GM12878 (cell line): ENCODE results near the gene STARD4. TPM values are rescaled to one million over a fixed set of nuclear protein-coding genes. Genes with fewer than 3 reads are reported as not detected.
A peak's percentile ranks its signal among the peaks of the same experiment; 100 is the strongest.

Experiments used
- CHD2 ChIP-seq: IDR thresholded peaks from 2 replicates; pipeline ENCODE4 v1.6.1; 2011; ENCODE audit warnings: low read depth, low read length, improper control_type of control experiment, borderline replicate concordance
- EED ChIP-seq: sonication (generic); IDR thresholded peaks from 2 replicates; pipeline ENCODE4 v1.6.1; 2016; ENCODE audit warnings: antibody characterized with exemption, low read depth
- HSF1 ChIP-seq: fragments of 150-350 bp; IDR thresholded peaks from 2 replicates; pipeline ENCODE4 v1.6.1; 2014; ENCODE audit warnings: mild to moderate bottlenecking, low read depth, low read length
- IKZF1 ChIP-seq: fragments of 450-650 bp; conservative IDR thresholded peaks from 2 replicates; pipeline ENCODE4 v1.6.1; 2017; ENCODE audit warnings: antibody characterized with exemption, mild to moderate bottlenecking
- IKZF2 ChIP-seq, 2 experiments: fragments of 450-650 bp; IDR thresholded peaks; 2 replicates each; pipeline ENCODE4 v1.6.1; 2017; ENCODE audit warnings: mild to moderate bottlenecking in 2 of 2, moderate library complexity in 2 of 2
- MXI1 ChIP-seq: fragments of 150-350 bp; IDR thresholded peaks from 2 replicates; pipeline ENCODE4 v1.6.1; 2011; ENCODE audit warnings: low read depth, mild to moderate bottlenecking, inconsistent platforms, low read length, improper control_type of control experiment
- PKNOX1 ChIP-seq: fragments of 450-650 bp; IDR thresholded peaks from 2 replicates; pipeline ENCODE4 v1.6.1; 2016; ENCODE audit warnings: mild to moderate bottlenecking
- POLR2A ChIP-seq: IDR thresholded peaks from 2 replicates; pipeline ENCODE4 v1.6.1; 2011; ENCODE audit warnings: low read depth, mild to moderate bottlenecking, low read length
- POLR2AphosphoS5 ChIP-seq: IDR thresholded peaks from 2 replicates; pipeline ENCODE4 v1.6.1; 2011; ENCODE audit warnings: mild to moderate bottlenecking, low read length, inconsistent platforms
- RFX5 ChIP-seq: IDR thresholded peaks from 2 replicates; pipeline ENCODE4 v1.6.1; 2011; ENCODE audit warnings: low read depth, low read length, improper control_type of control experiment
- SMAD1 ChIP-seq: fragments of 450-650 bp; IDR thresholded peaks from 2 replicates; pipeline ENCODE4 v1.6.1; 2018; ENCODE audit warnings: mild to moderate bottlenecking, low read depth; ENCODE audit not compliant: partially characterized antibody
- STAT1 ChIP-seq: fragments of 450-650 bp; conservative IDR thresholded peaks from 2 replicates; pipeline ENCODE4 v1.6.1; 2014; ENCODE audit warnings: antibody characterized with exemption, mild to moderate bottlenecking
- USF2 ChIP-seq: IDR thresholded peaks from 2 replicates; pipeline ENCODE4 v1.6.1; 2011; ENCODE audit warnings: low read depth, low read length, improper control_type of control experiment, borderline replicate concordance
- ZBTB40 ChIP-seq: fragments of 450-650 bp; IDR thresholded peaks from 2 replicates; pipeline ENCODE4 v1.6.1; 2016; ENCODE audit warnings: mild to moderate bottlenecking, moderate library complexity, borderline replicate concordance
- polyA plus RNA-seq, 11 experiments: library from polyadenylated mRNA; depleted of rRNA in 4 of 11; unstranded in 6 of 11; stranded (reverse) in 5 of 11; fragments of >200 nt; fragmentation: Nextera tagmentation in 4 of 11; fragmentation: Illumina TruSeq in 1 of 11; extraction: Ambion mirVana in 4 of 11; extraction: Trizol in 1 of 11; gene quantifications; 1 replicate in 1 of 11; 2 replicates in 10 of 11; pipeline versions ENCODE4 v1.2.1 to v1.2.3, GENCODE V29; 2011 to 2016; ENCODE audit warnings: inconsistent platforms in 2 of 11, missing spikeins in 2 of 11, low read depth in 1 of 11
- total RNA-seq, 4 experiments: library from RNA; depleted of rRNA in 3 of 4; stranded (reverse); fragments of >200 nt in 3 of 4; fragmentation: Illumina TruSeq in 1 of 4; extraction: Trizol in 1 of 4; gene quantifications; 2 replicates each; pipeline versions ENCODE4 v1.2.1 to v1.2.3, GENCODE V29; 2013 to 2021
- TF ChIP-seq, protein P1 (sequence below): fragments of 450-650 bp; IDR thresholded peaks from 2 replicates; pipeline ENCODE4 v1.6.1; 2017; ENCODE audit warnings: mild to moderate bottlenecking, moderate library complexity

Gene STARD4
- total and polyA plus RNA-seq, 10 of the 15 experiments (the other 5 are each of a cell fraction or from before 2014, with no cell fraction given): 41.9 to 190 (median 71.6) TPM

GRCh38 chr5:111512375-111513130, at the start of gene STARD4 (continued):
- TF ChIP-seq ZBTB40: no peak
- peak; percentile 80; the same call in 1 of the 2 replicates for TF ChIP-seq CHD2
- TF ChIP-seq IKZF2 (IDR thresholded peaks at IDR 0.05): peak; percentile 77 to 89
- TF ChIP-seq RFX5: peak; percentile 83
- TF ChIP-seq EED: peak; percentile 60
- peak; percentile 96 for TF ChIP-seq POLR2AphosphoS5
- TF ChIP-seq, protein P1, sequence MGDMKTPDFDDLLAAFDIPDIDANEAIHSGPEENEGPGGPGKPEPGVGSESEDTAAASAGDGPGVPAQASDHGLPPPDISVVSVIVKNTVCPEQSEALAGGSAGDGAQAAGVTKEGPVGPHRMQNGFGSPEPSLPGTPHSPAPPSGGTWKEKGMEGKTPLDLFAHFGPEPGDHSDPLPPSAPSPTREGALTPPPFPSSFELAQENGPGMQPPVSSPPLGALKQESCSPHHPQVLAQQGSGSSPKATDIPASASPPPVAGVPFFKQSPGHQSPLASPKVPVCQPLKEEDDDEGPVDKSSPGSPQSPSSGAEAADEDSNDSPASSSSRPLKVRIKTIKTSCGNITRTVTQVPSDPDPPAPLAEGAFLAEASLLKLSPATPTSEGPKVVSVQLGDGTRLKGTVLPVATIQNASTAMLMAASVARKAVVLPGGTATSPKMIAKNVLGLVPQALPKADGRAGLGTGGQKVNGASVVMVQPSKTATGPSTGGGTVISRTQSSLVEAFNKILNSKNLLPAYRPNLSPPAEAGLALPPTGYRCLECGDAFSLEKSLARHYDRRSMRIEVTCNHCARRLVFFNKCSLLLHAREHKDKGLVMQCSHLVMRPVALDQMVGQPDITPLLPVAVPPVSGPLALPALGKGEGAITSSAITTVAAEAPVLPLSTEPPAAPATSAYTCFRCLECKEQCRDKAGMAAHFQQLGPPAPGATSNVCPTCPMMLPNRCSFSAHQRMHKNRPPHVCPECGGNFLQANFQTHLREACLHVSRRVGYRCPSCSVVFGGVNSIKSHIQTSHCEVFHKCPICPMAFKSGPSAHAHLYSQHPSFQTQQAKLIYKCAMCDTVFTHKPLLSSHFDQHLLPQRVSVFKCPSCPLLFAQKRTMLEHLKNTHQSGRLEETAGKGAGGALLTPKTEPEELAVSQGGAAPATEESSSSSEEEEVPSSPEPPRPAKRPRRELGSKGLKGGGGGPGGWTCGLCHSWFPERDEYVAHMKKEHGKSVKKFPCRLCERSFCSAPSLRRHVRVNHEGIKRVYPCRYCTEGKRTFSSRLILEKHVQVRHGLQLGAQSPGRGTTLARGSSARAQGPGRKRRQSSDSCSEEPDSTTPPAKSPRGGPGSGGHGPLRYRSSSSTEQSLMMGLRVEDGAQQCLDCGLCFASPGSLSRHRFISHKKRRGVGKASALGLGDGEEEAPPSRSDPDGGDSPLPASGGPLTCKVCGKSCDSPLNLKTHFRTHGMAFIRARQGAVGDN: peak; percentile 62
- peak; percentile 82 for TF ChIP-seq IKZF1
- 0 out of 2 replicates have a peak, but pooled peaks have one; percentile 9 for TF ChIP-seq HSF1
- no peak for TF ChIP-seq USF2
- TF ChIP-seq POLR2A: peak; percentile 99
- peak; percentile 51 for TF ChIP-seq PKNOX1
- TF ChIP-seq MXI1: peak; percentile 37; the same call in 1 of the 2 replicates
- TF ChIP-seq STAT1: 0 out of 2 replicates have a peak, but pooled peaks have one; percentile 45
- peak; percentile 60 for TF ChIP-seq SMAD1
